ENCODE data around the gene NTM. TPM values are rescaled to one million over a fixed set of nuclear protein-coding genes. Genes with fewer than 3 reads are reported as not detected.

The NTM gene
- total RNA-seq, 1 experiment from 2014 or later: not detected

DNA sequence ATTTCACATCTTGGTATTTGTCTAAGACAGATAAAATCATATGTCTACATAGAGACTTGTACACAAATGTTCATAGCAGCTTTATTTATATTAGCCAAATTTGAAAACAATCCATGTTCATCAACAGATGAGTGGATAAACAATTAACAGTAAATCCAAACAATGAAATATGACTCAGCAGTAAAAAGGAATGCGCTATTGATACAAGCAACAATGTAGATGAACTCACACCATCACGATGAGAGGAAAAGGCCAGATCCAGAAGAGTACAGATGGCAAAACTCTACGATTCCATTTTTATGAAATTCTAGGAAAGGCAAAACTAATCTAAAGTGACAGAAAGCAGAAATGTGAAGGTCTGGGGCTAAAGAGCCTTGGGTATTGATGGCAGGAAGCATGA is 384.3 kb downstream of the NTM start:
- no peak for DNase-seq (ENCODE audit: low read depth, low spot score)
- no peak for TF ChIP-seq SIN3A (IDR thresholded peaks at IDR 0.05; ENCODE audit: low read depth)
- TF ChIP-seq, protein P1, sequence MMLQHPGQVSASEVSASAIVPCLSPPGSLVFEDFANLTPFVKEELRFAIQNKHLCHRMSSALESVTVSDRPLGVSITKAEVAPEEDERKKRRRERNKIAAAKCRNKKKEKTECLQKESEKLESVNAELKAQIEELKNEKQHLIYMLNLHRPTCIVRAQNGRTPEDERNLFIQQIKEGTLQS (IDR thresholded peaks at IDR 0.05): no peak
- Histone ChIP-seq H3K4me2 (ENCODE audit: low read length) (no peak overlapping the region), H3K27me3 (ENCODE audit: insufficient read depth, low read length) (no peaks in the 10 kb centered on the region), H3K9ac (ENCODE audit: low read length) (no peak overlapping the region), H3K9me2 (ENCODE audit: insufficient read depth) (no peaks in the 10 kb centered on the region), H4K20me1 (ENCODE audit: insufficient read depth) (no peaks in the 10 kb centered on the region), H3K36me3 (ENCODE audit: control insufficient read depth in 1 of 2, insufficient read depth in 2 of 2, low read length in 2 of 2) (no peaks in the 10 kb centered on the region), H3K27ac (ENCODE audit: low read depth, low read length) (no peak overlapping the region), H3K79me2 (ENCODE audit: insufficient read depth, low read length) (no peaks in the 10 kb centered on the region), H3K4me1 (ENCODE audit: control insufficient read depth in 1 of 2, insufficient read depth in 2 of 2, low read length in 2 of 2) (no peaks in the 10 kb centered on the region), H3K4me3 (replicated peaks in 1 of 2; ENCODE audit: low read depth in 1 of 2, low read length in 2 of 2) (no peak overlapping the region), H3K9me3 (ENCODE audit: control insufficient read depth in 1 of 2, insufficient read depth in 1 of 2, low read depth in 1 of 2, low read length in 2 of 2) (peaks cover 0 to 3% of the 10 kb centered on the region in 2 experiments; a peak in 1 of 4 replicates), H2AFZ (ENCODE audit: low read depth, low read length, poor library complexity, severe bottlenecking) (no peak overlapping the region)
- BruUV-seq (replicated peaks): no TSS peak
- ChIA-PET CTCF (no interaction called here), RAD21 (ENCODE audit: low non-redundant PET in 1 of 2, low total read pairs in 2 of 2, uncharacterized antibody in 2 of 2, unreplicated experiment in 2 of 2) (no interaction called here), POLR2A (no interaction called here)
- no peak for ATAC-seq
- intact Hi-C loops (cut with micrococcal nuclease): no loop called here

DNA sequence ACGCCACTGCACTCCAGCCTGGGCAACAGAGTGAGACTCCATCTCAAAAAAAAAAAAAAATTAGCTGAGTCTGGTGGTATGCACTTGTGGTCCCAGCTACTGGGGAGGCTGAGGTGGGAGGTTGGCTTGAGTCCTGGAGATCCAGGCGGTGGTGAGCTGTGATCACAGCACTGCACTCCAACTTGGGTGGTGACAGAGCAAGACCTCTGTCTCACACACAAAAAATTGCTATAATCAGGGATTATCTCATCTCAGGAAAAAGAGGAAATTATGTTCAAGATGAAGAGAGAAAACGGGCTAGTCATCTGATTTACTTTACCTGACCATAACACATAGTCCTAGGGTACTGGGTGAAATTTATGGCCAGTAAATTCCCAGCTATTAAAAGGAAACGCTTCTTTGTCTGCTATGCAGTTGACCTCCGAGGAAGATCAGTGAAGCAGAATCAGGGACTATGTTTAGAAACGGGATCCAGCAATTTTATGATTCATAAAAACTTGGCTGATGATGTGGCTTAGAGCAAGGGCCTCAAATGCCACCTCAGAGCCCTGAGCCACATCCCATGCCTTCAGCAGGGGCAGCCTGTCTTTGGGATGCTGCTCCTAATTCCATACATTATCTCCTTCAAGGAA is 386.2 kb downstream of the NTM start:
- H3K9me2 ChIP-seq (ENCODE audit: insufficient read depth): no peaks in the 10 kb centered on the region
- H2AFZ ChIP-seq (ENCODE audit: low read depth, low read length, poor library complexity, severe bottlenecking): no peak overlapping the region
- H3K27ac ChIP-seq (ENCODE audit: low read depth, low read length): no peak overlapping the region
- POLR2A ChIA-PET: no interaction called here
- H3K27me3 ChIP-seq (ENCODE audit: insufficient read depth, low read length): no peaks in the 10 kb centered on the region
- peaks cover 0 to 3% of the 10 kb centered on the region in 2 experiments; a peak in 2 of 4 replicates for H3K9me3 ChIP-seq (ENCODE audit: control insufficient read depth in 1 of 2, insufficient read depth in 1 of 2, low read depth in 1 of 2, low read length in 2 of 2)
- no peak overlapping the region for H3K4me3 ChIP-seq (replicated peaks in 1 of 2; ENCODE audit: low read depth in 1 of 2, low read length in 2 of 2)
- RAD21 ChIA-PET (ENCODE audit: low non-redundant PET in 1 of 2, low total read pairs in 2 of 2, uncharacterized antibody in 2 of 2, unreplicated experiment in 2 of 2): no interaction called here
- TF ChIP-seq, protein P1 (IDR thresholded peaks at IDR 0.05): no peak
- TF ChIP-seq CBX3 (IDR thresholded peaks at IDR 0.05; ENCODE audit: low read depth) (no peak), YY1 (IDR thresholded peaks at IDR 0.05; ENCODE audit: extremely low read depth, insufficient replicate concordance, low read depth, low read length) (no peak), EZH2phosphoT487 (IDR thresholded peaks at IDR 0.05; ENCODE audit: borderline replicate concordance) (no peak), TCF7L2 (IDR thresholded peaks at IDR 0.05; ENCODE audit: borderline replicate concordance, extremely low read depth, insufficient read depth, insufficient read length) (no peak), ELF1 (IDR thresholded peaks at IDR 0.05; ENCODE audit: borderline replicate concordance, low read depth) (no peak), EZH2 (IDR thresholded peaks at IDR 0.05) (no peak), SIN3A (IDR thresholded peaks at IDR 0.05; ENCODE audit: low read depth) (no peak)
- TF ChIP-seq, protein P2, sequence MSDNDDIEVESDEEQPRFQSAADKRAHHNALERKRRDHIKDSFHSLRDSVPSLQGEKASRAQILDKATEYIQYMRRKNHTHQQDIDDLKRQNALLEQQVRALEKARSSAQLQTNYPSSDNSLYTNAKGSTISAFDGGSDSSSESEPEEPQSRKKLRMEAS (IDR thresholded peaks at IDR 0.05): no peak
- TF ChIP-seq, protein P3, sequence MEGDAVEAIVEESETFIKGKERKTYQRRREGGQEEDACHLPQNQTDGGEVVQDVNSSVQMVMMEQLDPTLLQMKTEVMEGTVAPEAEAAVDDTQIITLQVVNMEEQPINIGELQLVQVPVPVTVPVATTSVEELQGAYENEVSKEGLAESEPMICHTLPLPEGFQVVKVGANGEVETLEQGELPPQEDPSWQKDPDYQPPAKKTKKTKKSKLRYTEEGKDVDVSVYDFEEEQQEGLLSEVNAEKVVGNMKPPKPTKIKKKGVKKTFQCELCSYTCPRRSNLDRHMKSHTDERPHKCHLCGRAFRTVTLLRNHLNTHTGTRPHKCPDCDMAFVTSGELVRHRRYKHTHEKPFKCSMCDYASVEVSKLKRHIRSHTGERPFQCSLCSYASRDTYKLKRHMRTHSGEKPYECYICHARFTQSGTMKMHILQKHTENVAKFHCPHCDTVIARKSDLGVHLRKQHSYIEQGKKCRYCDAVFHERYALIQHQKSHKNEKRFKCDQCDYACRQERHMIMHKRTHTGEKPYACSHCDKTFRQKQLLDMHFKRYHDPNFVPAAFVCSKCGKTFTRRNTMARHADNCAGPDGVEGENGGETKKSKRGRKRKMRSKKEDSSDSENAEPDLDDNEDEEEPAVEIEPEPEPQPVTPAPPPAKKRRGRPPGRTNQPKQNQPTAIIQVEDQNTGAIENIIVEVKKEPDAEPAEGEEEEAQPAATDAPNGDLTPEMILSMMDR (IDR thresholded peaks at IDR 0.05 in 2 of 3, conservative IDR thresholded peaks at IDR 0.05 in 1 of 3; ENCODE audit: borderline replicate concordance in 1 of 3, insufficient read depth in 1 of 3, low read depth in 2 of 3, low read length in 2 of 3): no peak
- no peaks in the 10 kb centered on the region for H3K4me1 ChIP-seq (ENCODE audit: control insufficient read depth in 1 of 2, insufficient read depth in 2 of 2, low read length in 2 of 2)
- H3K79me2 ChIP-seq (ENCODE audit: insufficient read depth, low read length): no peaks in the 10 kb centered on the region
- BruUV-seq (replicated peaks): no TSS peak
- no peaks in the 10 kb centered on the region for H4K20me1 ChIP-seq (ENCODE audit: insufficient read depth)
- intact Hi-C loops (cut with micrococcal nuclease): no loop called here
- DNase-seq (ENCODE audit: low read depth, low spot score) (no peak), ATAC-seq (no peak)
- CTCF ChIA-PET: no interaction called here
- H3K9ac ChIP-seq (ENCODE audit: low read length): no peak overlapping the region
- H3K4me2 ChIP-seq (ENCODE audit: low read length): no peak overlapping the region
- H3K36me3 ChIP-seq (ENCODE audit: control insufficient read depth in 1 of 2, insufficient read depth in 2 of 2, low read length in 2 of 2): no peaks in the 10 kb centered on the region

Data from HCT116 (cell line).